ENCODE measurements around the gene TENM4.

DNA sequence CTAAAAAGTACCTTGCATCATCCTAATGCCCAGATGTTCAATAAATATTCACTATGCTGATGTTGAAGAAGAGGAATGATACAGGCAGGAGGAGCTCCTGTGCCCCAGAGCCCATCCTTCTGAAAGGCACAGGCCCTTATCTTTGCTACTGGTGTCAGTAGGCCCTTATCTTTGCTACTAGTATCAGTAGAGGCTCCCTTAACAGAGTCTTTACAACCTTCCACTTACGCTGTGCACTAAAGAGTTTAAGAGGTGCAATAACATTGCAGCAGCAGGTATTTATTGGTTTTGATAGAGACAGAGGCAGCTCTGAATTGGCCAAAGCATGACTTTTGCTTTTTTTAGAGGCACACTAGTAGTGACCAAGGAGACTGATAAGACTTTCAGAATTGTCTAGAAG is 174.4 kb downstream of the TENM4 start:
- TF ChIP-seq SIRT6 (IDR thresholded peaks at IDR 0.05; ENCODE audit: low read length): no peak
- no peak for TF ChIP-seq POLR2A (IDR thresholded peaks at IDR 0.05; ENCODE audit: control extremely low read depth in 1 of 2, low read depth in 2 of 2, low read length in 2 of 2)
- no peak for TF ChIP-seq TBP (IDR thresholded peaks at IDR 0.05; ENCODE audit: low read depth, low read length)
- TF ChIP-seq, protein P1, sequence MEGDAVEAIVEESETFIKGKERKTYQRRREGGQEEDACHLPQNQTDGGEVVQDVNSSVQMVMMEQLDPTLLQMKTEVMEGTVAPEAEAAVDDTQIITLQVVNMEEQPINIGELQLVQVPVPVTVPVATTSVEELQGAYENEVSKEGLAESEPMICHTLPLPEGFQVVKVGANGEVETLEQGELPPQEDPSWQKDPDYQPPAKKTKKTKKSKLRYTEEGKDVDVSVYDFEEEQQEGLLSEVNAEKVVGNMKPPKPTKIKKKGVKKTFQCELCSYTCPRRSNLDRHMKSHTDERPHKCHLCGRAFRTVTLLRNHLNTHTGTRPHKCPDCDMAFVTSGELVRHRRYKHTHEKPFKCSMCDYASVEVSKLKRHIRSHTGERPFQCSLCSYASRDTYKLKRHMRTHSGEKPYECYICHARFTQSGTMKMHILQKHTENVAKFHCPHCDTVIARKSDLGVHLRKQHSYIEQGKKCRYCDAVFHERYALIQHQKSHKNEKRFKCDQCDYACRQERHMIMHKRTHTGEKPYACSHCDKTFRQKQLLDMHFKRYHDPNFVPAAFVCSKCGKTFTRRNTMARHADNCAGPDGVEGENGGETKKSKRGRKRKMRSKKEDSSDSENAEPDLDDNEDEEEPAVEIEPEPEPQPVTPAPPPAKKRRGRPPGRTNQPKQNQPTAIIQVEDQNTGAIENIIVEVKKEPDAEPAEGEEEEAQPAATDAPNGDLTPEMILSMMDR (IDR thresholded peaks at IDR 0.05; ENCODE audit: control extremely low read depth in 1 of 3, insufficient read depth in 1 of 3, low read depth in 1 of 3, low read length in 3 of 3): no peak
- no peak for TF ChIP-seq TCF12 (IDR thresholded peaks at IDR 0.05; ENCODE audit: low read depth, low read length)
- TF ChIP-seq CREB1 (IDR thresholded peaks at IDR 0.05): no peak
- no peak for TF ChIP-seq EP300 (IDR thresholded peaks at IDR 0.05; ENCODE audit: borderline replicate concordance in 1 of 2, low read depth in 2 of 2, low read length in 2 of 2)
- TF ChIP-seq RFX5 (IDR thresholded peaks at IDR 0.05; ENCODE audit: borderline replicate concordance, low read depth, low read length): no peak
- no peak for TF ChIP-seq SUZ12 (IDR thresholded peaks at IDR 0.05; ENCODE audit: low read length)
- no peak for TF ChIP-seq RBBP5 (IDR thresholded peaks at IDR 0.05; ENCODE audit: borderline replicate concordance, low read depth, low read length)
- TF ChIP-seq, protein P2, sequence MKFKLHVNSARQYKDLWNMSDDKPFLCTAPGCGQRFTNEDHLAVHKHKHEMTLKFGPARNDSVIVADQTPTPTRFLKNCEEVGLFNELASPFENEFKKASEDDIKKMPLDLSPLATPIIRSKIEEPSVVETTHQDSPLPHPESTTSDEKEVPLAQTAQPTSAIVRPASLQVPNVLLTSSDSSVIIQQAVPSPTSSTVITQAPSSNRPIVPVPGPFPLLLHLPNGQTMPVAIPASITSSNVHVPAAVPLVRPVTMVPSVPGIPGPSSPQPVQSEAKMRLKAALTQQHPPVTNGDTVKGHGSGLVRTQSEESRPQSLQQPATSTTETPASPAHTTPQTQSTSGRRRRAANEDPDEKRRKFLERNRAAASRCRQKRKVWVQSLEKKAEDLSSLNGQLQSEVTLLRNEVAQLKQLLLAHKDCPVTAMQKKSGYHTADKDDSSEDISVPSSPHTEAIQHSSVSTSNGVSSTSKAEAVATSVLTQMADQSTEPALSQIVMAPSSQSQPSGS (IDR thresholded peaks at IDR 0.05; ENCODE audit: low read length): no peak
- no peak for TF ChIP-seq CHD1 (IDR thresholded peaks at IDR 0.05; ENCODE audit: low read depth, low read length)
